GM12892 (cell line): ENCODE measurements around the gene ADAM15.

Experiments used
- DNase-seq: peaks from one replicate; pipeline ENCODE4 v3.0.0; 2011; ENCODE audit not compliant: insufficient read length
- FAIRE-seq: peaks from 2 replicates; lab custom pipeline; 2011; peaks lifted over from hg19 to GRCh38; lab: Jason Lieb, UNC
- POLR2A ChIP-seq: IDR thresholded peaks from 2 replicates; pipeline ENCODE4 v1.6.1; 2011; ENCODE audit warnings: low read depth, low read length, control low read depth
- POLR2AphosphoS5 ChIP-seq: IDR thresholded peaks from 2 replicates; pipeline ENCODE4 v1.6.1; 2011; ENCODE audit warnings: low read depth, low read length, control low read depth
- TAF1 ChIP-seq: IDR thresholded peaks from 2 replicates; pipeline ENCODE4 v1.6.1; 2011; ENCODE audit warnings: low read depth, mild to moderate bottlenecking, control low read depth, low read length, borderline replicate concordance

ADAM15 gene

GRCh38 chr1:155086128-155086741, 35.1 kb downstream of the ADAM15 start:
- DNase-seq, result peak; percentile 80
- FAIRE-seq, result no peak
- no peak for TF ChIP-seq TAF1
- no peak for TF ChIP-seq POLR2AphosphoS5
- no peak for TF ChIP-seq POLR2A

DNA sequence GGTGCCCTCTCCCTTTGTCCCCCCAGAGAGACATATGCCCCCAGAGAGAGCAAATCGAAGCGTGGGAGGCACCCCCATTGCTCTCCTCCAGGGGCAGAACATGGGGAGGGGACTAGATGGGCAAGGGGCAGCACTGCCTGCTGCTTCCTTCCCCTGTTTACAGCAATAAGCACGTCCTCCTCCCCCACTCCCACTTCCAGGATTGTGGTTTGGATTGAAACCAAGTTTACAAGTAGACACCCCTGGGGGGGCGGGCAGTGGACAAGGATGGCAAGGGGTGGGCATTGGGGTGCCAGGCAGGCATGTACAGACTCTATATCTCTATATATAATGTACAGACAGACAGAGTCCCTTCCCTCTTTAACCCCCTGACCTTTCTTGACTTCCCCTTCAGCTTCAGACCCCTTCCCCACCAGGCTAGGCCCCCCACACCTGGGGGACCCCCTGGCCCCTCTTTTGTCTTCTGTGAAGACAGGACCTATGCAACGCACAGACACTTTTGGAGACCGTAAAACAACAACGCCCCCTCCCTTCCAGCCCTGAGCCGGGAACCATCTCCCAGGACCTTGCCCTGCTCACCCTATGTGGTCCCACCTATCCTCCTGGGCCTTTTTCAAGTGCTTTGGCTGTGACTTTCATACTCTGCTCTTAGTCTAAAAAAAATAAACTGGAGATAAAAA, 35.9 kb downstream of the ADAM15 start:
- no peak for DNase-seq
- TF ChIP-seq POLR2A (no peak), TAF1 (no peak), POLR2AphosphoS5 (no peak)
- no peak for FAIRE-seq

DNA sequence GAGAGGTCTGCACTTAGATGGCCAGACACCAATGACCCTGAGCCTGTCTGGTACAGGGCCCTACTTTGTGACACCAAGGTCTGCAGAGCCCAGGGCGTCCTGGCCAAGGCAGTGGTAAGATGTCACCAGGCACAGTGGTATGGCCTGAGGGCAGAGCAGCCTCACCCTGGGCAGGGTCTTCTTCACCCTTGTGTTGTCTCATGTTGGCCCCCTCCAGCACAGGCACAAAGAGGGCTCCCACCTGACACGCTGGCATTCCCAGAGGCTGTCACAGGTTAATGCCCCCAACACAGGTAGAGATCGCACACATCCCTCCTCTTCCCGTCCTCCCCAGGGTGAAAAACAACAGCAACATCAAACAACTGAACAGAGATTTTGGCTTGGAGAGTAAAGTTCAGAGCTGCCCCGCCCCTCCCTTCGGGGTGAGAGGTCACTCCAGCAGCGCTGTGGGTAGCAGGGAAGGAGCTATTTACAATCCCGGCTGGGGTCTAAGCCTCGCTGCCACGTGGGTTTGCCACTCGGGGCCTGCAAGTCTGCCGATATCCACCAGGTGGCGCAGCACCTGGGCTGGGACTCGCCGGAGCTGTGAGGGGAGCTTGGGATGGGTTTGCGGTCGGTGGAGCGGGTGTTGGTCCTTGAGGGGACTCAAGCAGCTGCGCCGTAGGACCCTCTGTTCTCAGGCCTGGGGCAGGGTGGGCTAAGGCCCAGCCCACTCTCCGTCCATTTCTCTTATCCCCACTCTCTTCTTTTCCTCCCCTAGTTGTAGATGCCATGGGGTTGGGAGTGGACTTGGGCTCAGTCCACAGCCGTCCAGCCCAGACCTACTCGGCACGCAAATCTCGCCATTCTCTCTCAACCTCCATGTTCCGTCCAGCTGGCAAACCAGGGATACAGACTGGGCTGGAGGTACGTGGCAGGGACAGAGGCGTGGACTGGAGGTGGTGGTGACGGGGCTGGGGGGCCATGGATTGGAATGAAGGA, 40.2 kb downstream of the ADAM15 start:
- peak; percentile 95 for FAIRE-seq
- no peak for TF ChIP-seq POLR2AphosphoS5
- no peak for TF ChIP-seq POLR2A
- TF ChIP-seq TAF1, result no peak
- DNase-seq, result peak; percentile 65

- no peak for TF ChIP-seq POLR2A
- no peak for TF ChIP-seq TAF1
- no peak for TF ChIP-seq POLR2AphosphoS5
- no peak for DNase-seq
- no peak for FAIRE-seq
Measured at GRCh38 chr1:155092131-155092530, 41.0 kb downstream of the ADAM15 start.

GRCh38 chr1:155092641-155093040, 41.5 kb downstream of the ADAM15 start:
- FAIRE-seq, result no peak

GRCh38 chr1:155093911-155094621, 43.0 kb downstream of the ADAM15 start:
- DNase-seq (no peak), FAIRE-seq (no peak)
- TF ChIP-seq TAF1 (no peak), POLR2AphosphoS5 (no peak), POLR2A (no peak)

More at GRCh38 chr1:155092641-155093040, 41.5 kb downstream of the ADAM15 start:
- TF ChIP-seq TAF1, result no peak
- no peak for TF ChIP-seq POLR2AphosphoS5
- TF ChIP-seq POLR2A, result no peak
- DNase-seq, result no peak

DNA sequence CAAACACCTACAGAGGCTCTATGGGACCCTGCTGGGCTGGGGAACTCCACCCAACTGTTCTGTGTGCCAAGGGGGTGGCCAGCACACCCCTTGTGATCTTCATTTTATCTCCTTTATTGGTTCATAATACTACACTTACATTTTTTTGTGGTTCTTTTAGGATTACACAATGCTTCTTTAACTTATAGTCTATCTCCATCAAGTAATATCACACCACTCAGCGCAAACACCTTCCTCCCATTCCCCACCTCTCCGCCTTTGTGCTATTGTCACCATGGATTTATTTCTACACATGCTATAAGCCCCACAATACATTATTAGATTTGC, 43.5 kb downstream of the ADAM15 start:
- FAIRE-seq (no peak), DNase-seq (no peak)
- TF ChIP-seq TAF1, result no peak
- TF ChIP-seq POLR2AphosphoS5, result no peak
- no peak for TF ChIP-seq POLR2A

GRCh38 chr1:155099331-155099730, 48.2 kb downstream of the ADAM15 start:
- no peak for FAIRE-seq
- DNase-seq, result no peak
- TF ChIP-seq POLR2AphosphoS5, result no peak
- TF ChIP-seq POLR2A, result no peak
- no peak for TF ChIP-seq TAF1

DNA sequence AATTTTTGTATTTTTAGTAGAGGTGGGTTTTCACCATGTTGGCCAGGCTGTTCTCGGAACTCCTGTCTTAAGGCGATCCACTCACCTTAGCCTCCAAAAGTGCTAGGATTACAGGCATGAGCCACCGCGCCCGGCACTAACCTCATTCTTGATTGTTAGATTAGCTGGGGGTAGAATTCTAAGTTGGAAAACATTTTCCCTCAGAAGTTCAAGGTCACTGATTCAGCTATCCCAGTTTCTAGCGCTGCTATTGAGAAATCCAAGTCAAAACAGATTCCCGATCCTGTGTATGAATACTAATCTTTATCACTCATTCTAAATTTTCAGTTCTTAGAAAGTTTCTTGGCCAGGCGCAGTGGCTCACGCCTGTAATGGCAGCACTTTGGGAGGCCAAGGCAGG, 52.2 kb downstream of the ADAM15 start:
- no peak for FAIRE-seq
- DNase-seq, result no peak
- no peak for TF ChIP-seq TAF1
- TF ChIP-seq POLR2AphosphoS5, result no peak
- TF ChIP-seq POLR2A, result no peak

GRCh38 chr1:155104605-155105534, 53.8 kb downstream of the ADAM15 start:
- no peak for TF ChIP-seq POLR2AphosphoS5
- no peak for TF ChIP-seq POLR2A
- no peak for TF ChIP-seq TAF1
- FAIRE-seq (no peak), DNase-seq (no peak)
